GM19099 (cell line): Measurements from ENCODE around the gene TLCD1.

Experiments
- POLR2A ChIP-seq: IDR thresholded peaks from 3 replicates; pipeline ENCODE4 v1.6.1; 2011; ENCODE audit warnings: low read depth; ENCODE audit not compliant: insufficient read length; ENCODE audit errors: extremely low read depth

Gene TLCD1

GRCh38 chr17:28741358-28742349, 15.6 kb upstream of the TLCD1 start:
- TF ChIP-seq POLR2A = no peak

GRCh38 chr17:28740406-28741357, 14.6 kb upstream of the TLCD1 start:
- no peak for TF ChIP-seq POLR2A

GRCh38 chr17:28738680-28739384, 12.8 kb upstream of the TLCD1 start:
- no peak for TF ChIP-seq POLR2A

- TF ChIP-seq POLR2A = peak; percentile 78
Measured at GRCh38 chr17:28737770-28738679, 12.0 kb upstream of the TLCD1 start.

GRCh38 chr17:28737316-28737715, 11.3 kb upstream of the TLCD1 start:
- TF ChIP-seq POLR2A = no peak

GRCh38 chr17:28735242-28735722, 9.2 kb upstream of the TLCD1 start:
- TF ChIP-seq POLR2A = no peak

- no peak for TF ChIP-seq POLR2A
Measured at GRCh38 chr17:28734712-28735241, 8.7 kb upstream of the TLCD1 start.

- no peak for TF ChIP-seq POLR2A
Measured at GRCh38 chr17:28733346-28733745, 7.3 kb upstream of the TLCD1 start.

- no peak for TF ChIP-seq POLR2A
Measured at GRCh38 chr17:28729950-28730330, 3.9 kb upstream of the TLCD1 start.

- TF ChIP-seq POLR2A = peak; percentile 63
Measured at GRCh38 chr17:28728364-28729200, 2.5 kb upstream of the TLCD1 start, which contains the start of gene NEK8. TSS of gene NEK8 (plus strand) at chr17:28728788. CDS start at chr17:28728814, 26 bp downstream.

- peak; percentile 73 for TF ChIP-seq POLR2A
Measured at GRCh38 chr17:28726627-28727491, 826 bp upstream of the TLCD1 start.

- peak; percentile 51 for TF ChIP-seq POLR2A
Measured at GRCh38 chr17:28725660-28726225, 290 bp downstream of the TLCD1 start.
